ENCODE results near the gene NKX2-4.

DNA sequence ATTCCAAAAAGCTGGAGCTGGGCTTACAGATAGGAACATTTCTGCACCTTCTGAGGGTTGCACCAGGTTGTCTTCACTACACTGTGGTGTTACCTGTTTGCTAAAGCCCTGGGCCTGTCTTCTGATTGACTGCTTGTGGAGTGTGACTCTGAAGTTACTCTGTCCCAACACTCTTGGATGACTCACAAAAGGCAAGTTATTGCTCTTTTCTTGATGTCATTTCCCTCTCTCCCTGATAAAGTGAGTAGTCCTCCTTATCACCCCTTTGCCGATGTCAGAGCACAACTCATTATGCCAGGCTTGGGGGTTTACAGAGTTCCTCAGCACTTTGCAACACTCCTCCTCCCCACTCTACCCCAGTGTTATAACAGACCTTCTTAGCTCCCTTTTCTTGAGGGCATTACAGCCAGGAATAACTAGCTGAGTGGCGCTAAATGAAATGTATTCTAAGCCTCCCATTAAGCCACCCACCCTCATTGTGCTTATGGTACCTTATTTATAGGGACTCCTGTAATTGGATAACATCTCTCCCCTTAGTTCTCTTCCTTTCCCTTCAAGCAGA lies 36.1 kb upstream of the NKX2-4 start:
- TF ChIP-seq, protein P1, sequence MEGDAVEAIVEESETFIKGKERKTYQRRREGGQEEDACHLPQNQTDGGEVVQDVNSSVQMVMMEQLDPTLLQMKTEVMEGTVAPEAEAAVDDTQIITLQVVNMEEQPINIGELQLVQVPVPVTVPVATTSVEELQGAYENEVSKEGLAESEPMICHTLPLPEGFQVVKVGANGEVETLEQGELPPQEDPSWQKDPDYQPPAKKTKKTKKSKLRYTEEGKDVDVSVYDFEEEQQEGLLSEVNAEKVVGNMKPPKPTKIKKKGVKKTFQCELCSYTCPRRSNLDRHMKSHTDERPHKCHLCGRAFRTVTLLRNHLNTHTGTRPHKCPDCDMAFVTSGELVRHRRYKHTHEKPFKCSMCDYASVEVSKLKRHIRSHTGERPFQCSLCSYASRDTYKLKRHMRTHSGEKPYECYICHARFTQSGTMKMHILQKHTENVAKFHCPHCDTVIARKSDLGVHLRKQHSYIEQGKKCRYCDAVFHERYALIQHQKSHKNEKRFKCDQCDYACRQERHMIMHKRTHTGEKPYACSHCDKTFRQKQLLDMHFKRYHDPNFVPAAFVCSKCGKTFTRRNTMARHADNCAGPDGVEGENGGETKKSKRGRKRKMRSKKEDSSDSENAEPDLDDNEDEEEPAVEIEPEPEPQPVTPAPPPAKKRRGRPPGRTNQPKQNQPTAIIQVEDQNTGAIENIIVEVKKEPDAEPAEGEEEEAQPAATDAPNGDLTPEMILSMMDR (conservative IDR thresholded peaks at IDR 0.05 in 1 of 2, IDR thresholded peaks at IDR 0.05 in 1 of 2; ENCODE audit: extremely low read depth in 1 of 2, insufficient read depth in 1 of 2, low read depth in 1 of 2, low read length in 2 of 2) = no peak
- no peak for TF ChIP-seq EZH2 (IDR thresholded peaks at IDR 0.05; ENCODE audit: borderline replicate concordance, low read length)

Data from mammary epithelial cell (primary cell).